ENCODE results near the gene RALA. TPM values are rescaled to one million over a fixed set of nuclear protein-coding genes. Genes with fewer than 3 reads are reported as not detected.

RALA gene
- polyA plus RNA-seq, 2 donors: 52.4 to 71.2 TPM

DNA sequence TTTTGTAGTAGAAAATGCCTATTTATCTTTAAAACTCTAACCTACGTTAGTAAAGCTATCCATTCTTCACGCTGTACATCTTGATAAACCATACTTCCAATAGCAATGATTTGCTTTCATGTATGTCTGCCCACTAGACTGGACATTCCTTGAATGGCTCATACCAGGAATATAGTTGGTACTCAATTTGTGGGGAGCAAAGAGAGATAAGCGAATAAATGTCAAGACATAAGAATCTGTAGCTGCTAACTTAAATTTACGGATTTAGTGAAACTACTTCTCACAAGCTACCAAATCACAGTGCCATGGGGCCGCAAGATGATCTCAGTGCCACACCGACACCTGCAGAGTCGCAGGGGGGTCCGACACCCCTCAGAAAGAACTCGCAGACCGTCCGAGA is 763 bp upstream of the RALA start:
- Histone ChIP-seq H3K4me1 (ENCODE audit: control insufficient read depth in 2 of 2, insufficient read depth in 2 of 2, low read length in 1 of 2) (peaks cover 0 to 2% of the 10 kb centered on the region in 2 donors), H3K27me3 (ENCODE audit: control insufficient read depth in 1 of 2, insufficient read depth in 2 of 2, low read length in 2 of 2) (no peaks in the 10 kb centered on the region), H3K27ac (ENCODE audit: low read depth in 2 of 2, low read length in 1 of 2) (peak overlapping the region; percentile 95 to 98), H3K4me3 (ENCODE audit: low read depth in 1 of 2, low read length in 2 of 2) (peak overlapping the region; percentile 85 to 90), H3K9me3 (ENCODE audit: control insufficient read depth in 2 of 2, insufficient read depth in 1 of 2, low read depth in 1 of 2, low read length in 1 of 2) (no peaks in the 10 kb centered on the region), H3K36me3 (ENCODE audit: control insufficient read depth in 2 of 2, insufficient read depth in 2 of 2, low read length in 1 of 2) (no peaks in the 10 kb centered on the region)
- WGBS, 2 donors: 33 to 39% methylated on average over 11 of the region's 11 CpGs

- Histone ChIP-seq H3K9me3 (ENCODE audit: control insufficient read depth in 2 of 2, insufficient read depth in 1 of 2, low read depth in 1 of 2, low read length in 1 of 2) (no peaks in the 10 kb centered on the region), H3K4me3 (ENCODE audit: low read depth in 1 of 2, low read length in 2 of 2) (peak overlapping the region; percentile 85 to 90), H3K4me1 (ENCODE audit: control insufficient read depth in 2 of 2, insufficient read depth in 2 of 2, low read length in 1 of 2) (peaks cover 2% of the 10 kb centered on the region in 2 donors), H3K27me3 (ENCODE audit: control insufficient read depth in 1 of 2, insufficient read depth in 2 of 2, low read length in 2 of 2) (no peaks in the 10 kb centered on the region), H3K36me3 (ENCODE audit: control insufficient read depth in 2 of 2, insufficient read depth in 2 of 2, low read length in 1 of 2) (no peaks in the 10 kb centered on the region), H3K27ac (ENCODE audit: low read depth in 2 of 2, low read length in 1 of 2) (peak overlapping the region; percentile 95 to 98)
- WGBS, 2 donors: 0 to 1% methylated on average over 66 to 68 of the region's 68 CpGs
Measured at GRCh38 chr7:39623732-39624441, 515 bp downstream of the RALA start.

DNA sequence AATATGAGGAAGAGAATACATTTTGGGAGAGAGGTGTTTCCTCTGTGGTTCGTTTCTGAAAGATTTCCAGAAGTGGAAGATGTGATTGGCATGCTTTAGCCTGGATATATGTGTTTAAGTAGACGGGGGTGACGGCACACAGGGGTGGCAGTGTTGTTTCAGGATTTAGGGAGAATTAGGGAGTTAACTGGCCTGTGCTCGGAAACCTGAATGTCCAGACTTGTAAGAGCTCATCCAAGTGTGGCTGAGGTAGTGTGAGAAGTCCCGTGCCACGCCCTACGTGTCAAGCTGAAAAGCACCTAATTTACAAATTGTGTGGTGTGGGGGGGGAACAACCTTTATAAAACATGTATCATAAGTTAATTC is 1.1 kb downstream of the RALA start:
- H3K36me3 ChIP-seq (ENCODE audit: control insufficient read depth in 2 of 2, insufficient read depth in 2 of 2, low read length in 1 of 2): no peaks in the 10 kb centered on the region
- H3K4me1 ChIP-seq (ENCODE audit: control insufficient read depth in 2 of 2, insufficient read depth in 2 of 2, low read length in 1 of 2): peaks cover 2% of the 10 kb centered on the region in 2 donors
- H3K27me3 ChIP-seq (ENCODE audit: control insufficient read depth in 1 of 2, insufficient read depth in 2 of 2, low read length in 2 of 2): no peaks in the 10 kb centered on the region
- peak overlapping the region; percentile 95 to 98 for H3K27ac ChIP-seq (ENCODE audit: low read depth in 2 of 2, low read length in 1 of 2)
- no peaks in the 10 kb centered on the region for H3K9me3 ChIP-seq (ENCODE audit: control insufficient read depth in 2 of 2, insufficient read depth in 1 of 2, low read depth in 1 of 2, low read length in 1 of 2)
- H3K4me3 ChIP-seq (ENCODE audit: low read depth in 1 of 2, low read length in 2 of 2): peak overlapping the region; percentile 85 to 90
- WGBS, 2 donors: 5 to 8% methylated on average over 7 of the region's 7 CpGs

DNA sequence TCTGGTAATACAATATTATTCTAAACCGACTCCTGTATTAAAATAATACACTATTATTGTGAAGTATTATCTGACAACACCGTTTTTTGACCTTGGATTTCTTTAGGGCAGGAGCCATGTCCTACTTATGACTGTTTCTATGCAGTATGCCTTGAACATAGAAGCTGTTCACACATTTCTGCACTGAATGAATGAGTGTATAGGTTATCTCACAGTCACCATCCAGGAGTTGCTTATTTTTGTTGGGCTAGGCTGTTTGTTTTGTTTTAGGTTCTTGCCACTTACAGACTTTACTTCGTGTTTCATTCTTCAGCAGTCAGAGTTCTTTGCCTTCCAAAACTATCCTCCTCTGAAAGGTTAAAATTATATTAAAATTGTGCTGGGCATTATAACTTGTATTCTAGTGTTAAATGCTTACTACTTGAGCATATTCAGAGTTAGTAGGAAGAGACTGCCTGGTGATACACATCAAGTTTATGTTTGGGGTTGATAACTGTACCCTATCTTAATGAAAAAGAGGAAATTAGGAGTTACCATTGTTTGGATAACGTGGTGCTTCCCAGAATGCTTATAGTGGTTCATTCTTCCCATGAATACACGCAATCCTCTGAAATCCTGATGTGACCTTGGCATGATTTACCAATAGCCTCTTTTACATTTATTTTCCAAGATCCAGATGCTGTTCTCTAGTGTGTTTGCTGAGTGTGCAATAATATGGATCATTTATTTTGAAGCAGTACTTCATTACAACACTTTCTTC is 1.7 kb downstream of the RALA start:
- WGBS, 2 donors: 15% methylated on average over 5 of the region's 5 CpGs
- peaks cover 2% of the 10 kb centered on the region in 2 donors for H3K4me1 ChIP-seq (ENCODE audit: control insufficient read depth in 2 of 2, insufficient read depth in 2 of 2, low read length in 1 of 2)
- H3K4me3 ChIP-seq (ENCODE audit: low read depth in 1 of 2, low read length in 2 of 2): peak overlapping the region; percentile 23 to 85
- no peaks in the 10 kb centered on the region for H3K27me3 ChIP-seq (ENCODE audit: control insufficient read depth in 1 of 2, insufficient read depth in 2 of 2, low read length in 2 of 2)
- H3K36me3 ChIP-seq (ENCODE audit: control insufficient read depth in 2 of 2, insufficient read depth in 2 of 2, low read length in 1 of 2): no peaks in the 10 kb centered on the region
- H3K9me3 ChIP-seq (ENCODE audit: control insufficient read depth in 2 of 2, insufficient read depth in 1 of 2, low read depth in 1 of 2, low read length in 1 of 2): no peaks in the 10 kb centered on the region
- H3K27ac ChIP-seq (ENCODE audit: low read depth in 2 of 2, low read length in 1 of 2): peak overlapping the region; percentile 9 to 64

GRCh38 chr7:39631736-39632308 is 8.4 kb downstream of the RALA start:
- H3K36me3 ChIP-seq (ENCODE audit: control insufficient read depth in 2 of 2, insufficient read depth in 2 of 2, low read length in 1 of 2): no peaks in the 10 kb centered on the region
- no peak overlapping the region for H3K4me3 ChIP-seq (ENCODE audit: low read depth in 1 of 2, low read length in 2 of 2)
- no peaks in the 10 kb centered on the region for H3K27me3 ChIP-seq (ENCODE audit: control insufficient read depth in 1 of 2, insufficient read depth in 2 of 2, low read length in 2 of 2)
- WGBS, 2 donors: 74 to 78% methylated on average over 8 of the region's 8 CpGs
- peaks cover 2 to 5% of the 10 kb centered on the region in 2 donors for H3K4me1 ChIP-seq (ENCODE audit: control insufficient read depth in 2 of 2, insufficient read depth in 2 of 2, low read length in 1 of 2)
- H3K9me3 ChIP-seq (ENCODE audit: control insufficient read depth in 2 of 2, insufficient read depth in 1 of 2, low read depth in 1 of 2, low read length in 1 of 2): no peaks in the 10 kb centered on the region
- H3K27ac ChIP-seq (ENCODE audit: low read depth in 2 of 2, low read length in 1 of 2): no peak overlapping the region

GRCh38 chr7:39633563-39634477 is 10.4 kb downstream of the RALA start:
- WGBS, 2 donors: 86 to 91% methylated on average over 3 of the region's 3 CpGs
- H3K27me3 ChIP-seq (ENCODE audit: control insufficient read depth in 1 of 2, insufficient read depth in 2 of 2, low read length in 2 of 2): no peaks in the 10 kb centered on the region
- no peaks in the 10 kb centered on the region for H3K36me3 ChIP-seq (ENCODE audit: control insufficient read depth in 2 of 2, insufficient read depth in 2 of 2, low read length in 1 of 2)
- no peak overlapping the region for H3K27ac ChIP-seq (ENCODE audit: low read depth in 2 of 2, low read length in 1 of 2)
- no peak overlapping the region for H3K4me3 ChIP-seq (ENCODE audit: low read depth in 1 of 2, low read length in 2 of 2)
- no peaks in the 10 kb centered on the region for H3K9me3 ChIP-seq (ENCODE audit: control insufficient read depth in 2 of 2, insufficient read depth in 1 of 2, low read depth in 1 of 2, low read length in 1 of 2)
- peaks cover 2 to 3% of the 10 kb centered on the region in 2 donors for H3K4me1 ChIP-seq (ENCODE audit: control insufficient read depth in 2 of 2, insufficient read depth in 2 of 2, low read length in 1 of 2)

DNA sequence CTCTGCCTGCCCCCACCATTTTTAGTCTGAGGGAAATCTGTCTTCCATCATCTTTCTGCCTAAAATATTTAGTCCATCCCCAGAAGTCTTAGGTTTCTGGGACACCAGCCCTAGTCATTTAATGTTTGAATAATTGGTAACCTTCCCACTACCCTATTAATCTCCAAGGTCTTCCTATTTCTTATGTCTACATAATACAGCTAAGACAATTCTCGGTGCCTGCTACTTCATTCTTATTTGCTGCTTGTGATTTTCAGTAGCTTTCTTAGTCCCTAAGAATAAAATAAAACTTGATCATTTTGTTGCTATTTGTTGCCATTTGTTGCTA is 11.1 kb downstream of the RALA start:
- H3K4me3 ChIP-seq (ENCODE audit: low read depth in 1 of 2, low read length in 2 of 2): no peak overlapping the region
- peaks cover 2 to 3% of the 10 kb centered on the region in 2 donors for H3K4me1 ChIP-seq (ENCODE audit: control insufficient read depth in 2 of 2, insufficient read depth in 2 of 2, low read length in 1 of 2)
- no peak overlapping the region for H3K27ac ChIP-seq (ENCODE audit: low read depth in 2 of 2, low read length in 1 of 2)
- H3K27me3 ChIP-seq (ENCODE audit: control insufficient read depth in 1 of 2, insufficient read depth in 2 of 2, low read length in 2 of 2): no peaks in the 10 kb centered on the region
- no peaks in the 10 kb centered on the region for H3K9me3 ChIP-seq (ENCODE audit: control insufficient read depth in 2 of 2, insufficient read depth in 1 of 2, low read depth in 1 of 2, low read length in 1 of 2)
- WGBS, 2 donors: 67 to 78% methylated on average over 1 of the region's 1 CpG
- no peaks in the 10 kb centered on the region for H3K36me3 ChIP-seq (ENCODE audit: control insufficient read depth in 2 of 2, insufficient read depth in 2 of 2, low read length in 1 of 2)

- no peak overlapping the region for H3K4me3 ChIP-seq (ENCODE audit: low read depth in 1 of 2, low read length in 2 of 2)
- no peaks in the 10 kb centered on the region for H3K27me3 ChIP-seq (ENCODE audit: control insufficient read depth in 1 of 2, insufficient read depth in 2 of 2, low read length in 2 of 2)
- H3K9me3 ChIP-seq (ENCODE audit: control insufficient read depth in 2 of 2, insufficient read depth in 1 of 2, low read depth in 1 of 2, low read length in 1 of 2): no peaks in the 10 kb centered on the region
- H3K36me3 ChIP-seq (ENCODE audit: control insufficient read depth in 2 of 2, insufficient read depth in 2 of 2, low read length in 1 of 2): no peaks in the 10 kb centered on the region
- H3K4me1 ChIP-seq (ENCODE audit: control insufficient read depth in 2 of 2, insufficient read depth in 2 of 2, low read length in 1 of 2): peaks cover 5% of the 10 kb centered on the region in 2 donors
- no peak overlapping the region for H3K27ac ChIP-seq (ENCODE audit: low read depth in 2 of 2, low read length in 1 of 2)
Measured at GRCh38 chr7:39637400-39637799, 14.0 kb downstream of the RALA start.

- Histone ChIP-seq H3K4me1 (ENCODE audit: control insufficient read depth in 2 of 2, insufficient read depth in 2 of 2, low read length in 1 of 2) (peaks cover 5% of the 10 kb centered on the region in 2 donors), H3K36me3 (ENCODE audit: control insufficient read depth in 2 of 2, insufficient read depth in 2 of 2, low read length in 1 of 2) (no peaks in the 10 kb centered on the region), H3K27me3 (ENCODE audit: control insufficient read depth in 1 of 2, insufficient read depth in 2 of 2, low read length in 2 of 2) (no peaks in the 10 kb centered on the region), H3K9me3 (ENCODE audit: control insufficient read depth in 2 of 2, insufficient read depth in 1 of 2, low read depth in 1 of 2, low read length in 1 of 2) (no peaks in the 10 kb centered on the region), H3K27ac (ENCODE audit: low read depth in 2 of 2, low read length in 1 of 2) (no peak overlapping the region), H3K4me3 (ENCODE audit: low read depth in 1 of 2, low read length in 2 of 2) (no peak overlapping the region)
- WGBS, 2 donors: 94 to 100% methylated on average over 1 of the region's 1 CpG
Measured at GRCh38 chr7:39637963-39638485, 14.7 kb downstream of the RALA start.
